H9 (cell line): Measurements from ENCODE around the gene GALNT4. TPM values are rescaled to one million over a fixed set of nuclear protein-coding genes. Genes with fewer than 3 reads are reported as not detected.

Experiments
- DNase-seq: peaks from one replicate; pipeline ENCODE4 v3.0.0-alpha.2; 2017
- H2AFZ ChIP-seq: one replicate; pipeline ENCODE4 v1.6.1; 2013; ENCODE audit warnings: mild to moderate bottlenecking, low read length, control low read depth, moderate library complexity
- H2AK5ac ChIP-seq: 2 replicates; pipeline ENCODE4 v1.6.1; 2013; ENCODE audit warnings: low read length, control low read depth, mixed read lengths; ENCODE audit not compliant: insufficient read length
- H2BK120ac ChIP-seq: one replicate; pipeline ENCODE4 v1.6.1; 2013; ENCODE audit warnings: low read depth, mild to moderate bottlenecking, low read length, control low read depth, inconsistent platforms; ENCODE audit not compliant: poor library complexity, severe bottlenecking
- H2BK12ac ChIP-seq: 2 replicates; pipeline ENCODE4 v1.6.1; 2013; ENCODE audit warnings: low read length, control low read depth, mixed read lengths, low read depth; ENCODE audit not compliant: insufficient read length
- H2BK15ac ChIP-seq: 2 replicates; pipeline ENCODE4 v1.6.1; 2013; ENCODE audit warnings: low read depth, low read length, control low read depth
- H2BK20ac ChIP-seq: one replicate; pipeline ENCODE4 v1.6.1; 2013; ENCODE audit warnings: low read depth, mild to moderate bottlenecking, low read length, control low read depth, inconsistent platforms; ENCODE audit not compliant: poor library complexity, severe bottlenecking
- H2BK5ac ChIP-seq: 2 replicates; pipeline ENCODE4 v1.6.1; 2013; ENCODE audit warnings: low read length, control low read depth, mixed read lengths; ENCODE audit not compliant: insufficient read length
- H3K14ac ChIP-seq: 2 replicates; pipeline ENCODE4 v1.6.1; 2013; ENCODE audit warnings: low read length, control low read depth; ENCODE audit not compliant: insufficient read depth
- H3K18ac ChIP-seq: 2 replicates; pipeline ENCODE4 v1.6.1; 2013; ENCODE audit warnings: low read depth, mild to moderate bottlenecking, mixed read lengths, low read length, control low read depth; ENCODE audit not compliant: insufficient read length
- H3K23ac ChIP-seq: 2 replicates; pipeline ENCODE4 v1.6.1; 2013; ENCODE audit warnings: low read length, control low read depth, mixed read lengths, low read depth; ENCODE audit not compliant: insufficient read length
- H3K23me2 ChIP-seq: 2 replicates; pipeline ENCODE4 v1.6.1; 2013; ENCODE audit warnings: low read depth, mild to moderate bottlenecking, mixed read lengths, low read length, control low read depth; ENCODE audit not compliant: insufficient read length, poor library complexity, severe bottlenecking
- H3K27ac ChIP-seq: 2 replicates; pipeline ENCODE4 v1.5.1; 2013; ENCODE audit warnings: low read length, control low read depth, mixed read lengths, low read depth; ENCODE audit not compliant: insufficient read length
- H3K27me3 ChIP-seq: 2 replicates; pipeline ENCODE4 v1.6.1; 2013; ENCODE audit warnings: low read length, control low read depth, inconsistent platforms; ENCODE audit not compliant: insufficient read depth
- H3K4ac ChIP-seq: 2 replicates; pipeline ENCODE4 v1.6.1; 2013; ENCODE audit warnings: low read depth, mild to moderate bottlenecking, control low read depth, inconsistent platforms, low read length, moderate library complexity
- H3K4me1 ChIP-seq: 2 replicates; pipeline ENCODE4 v1.6.1; 2013; ENCODE audit warnings: low read length, control low read depth, inconsistent platforms; ENCODE audit not compliant: insufficient read depth
- H3K4me2 ChIP-seq: 2 replicates; pipeline ENCODE4 v1.6.1; 2013; ENCODE audit warnings: low read length, control low read depth, mixed read lengths; ENCODE audit not compliant: insufficient read length, insufficient read depth
- H3K56ac ChIP-seq: 2 replicates; pipeline ENCODE4 v1.6.1; 2013; ENCODE audit warnings: low read depth, mild to moderate bottlenecking, mixed read lengths, low read length, control low read depth; ENCODE audit not compliant: insufficient read length
- H3K79me1 ChIP-seq: 2 replicates; pipeline ENCODE4 v1.6.1; 2013; ENCODE audit warnings: low read depth, mild to moderate bottlenecking, moderate library complexity, low read length, control low read depth, inconsistent platforms; ENCODE audit not compliant: insufficient read depth, poor library complexity, severe bottlenecking
- H3K79me2 ChIP-seq: 2 replicates; pipeline ENCODE4 v1.6.1; 2013; ENCODE audit warnings: low read length, control low read depth, inconsistent platforms; ENCODE audit not compliant: insufficient read depth
- H3K9ac ChIP-seq: 2 replicates; pipeline ENCODE4 v1.6.1; 2013; ENCODE audit warnings: low read length, control low read depth, mixed read lengths; ENCODE audit not compliant: insufficient read length; ENCODE audit errors: extremely low read depth
- H3K9me3 ChIP-seq: one replicate; pipeline ENCODE4 v1.6.1; 2013; ENCODE audit warnings: low read depth, low read length, inconsistent platforms; ENCODE audit not compliant: control insufficient read depth
- H3T11ph ChIP-seq: one replicate; pipeline ENCODE4 v1.6.1; 2013; ENCODE audit warnings: mild to moderate bottlenecking, low read length, control low read depth, inconsistent platforms
- H4K20me1 ChIP-seq: one replicate; pipeline ENCODE4 v1.6.1; 2013; ENCODE audit not compliant: control insufficient read depth, insufficient read length, insufficient read depth
- H4K5ac ChIP-seq: 2 replicates; pipeline ENCODE4 v1.6.1; 2013; ENCODE audit warnings: low read depth, mild to moderate bottlenecking, mixed read lengths, low read length, control low read depth; ENCODE audit not compliant: insufficient read length
- H4K8ac ChIP-seq: replicated peaks from 2 replicates; pipeline ENCODE4 v1.6.1; 2013; ENCODE audit warnings: low read length, control low read depth, mixed read lengths, low read depth; ENCODE audit not compliant: insufficient read length
- H4K91ac ChIP-seq: 2 replicates; pipeline ENCODE4 v1.6.1; 2013; ENCODE audit warnings: low read depth, mild to moderate bottlenecking, moderate library complexity, mixed read lengths, low read length, control low read depth; ENCODE audit not compliant: insufficient read length
- H3K27ac Mint-ChIP-seq, 3 experiments: 2 replicates in 2 of 3; 3 replicates in 1 of 3; pipeline ENCODE4 v1.8.0; 2020 to 2021; ENCODE audit warnings: mixed read lengths in 3 of 3, mild to moderate bottlenecking in 1 of 3, moderate library complexity in 1 of 3
- H3K27me3 Mint-ChIP-seq: 2 replicates; pipeline ENCODE4 v1.8.0; 2021; ENCODE audit warnings: low read depth, mild to moderate bottlenecking, moderate library complexity, mixed read lengths
- H3K36me3 Mint-ChIP-seq, 3 experiments: 2 replicates in 2 of 3; 3 replicates in 1 of 3; pipeline ENCODE4 v1.8.0; 2020 to 2021; ENCODE audit warnings: low read depth in 3 of 3, mixed read lengths in 3 of 3; ENCODE audit not compliant: insufficient read depth in 1 of 3
- H3K4me1 Mint-ChIP-seq, 2 experiments: 2 replicates each; pipeline ENCODE4 v1.8.0; 2020; ENCODE audit warnings: mixed read lengths in 2 of 2
- H3K4me3 Mint-ChIP-seq, 2 experiments: 2 replicates in 1 of 2; 3 replicates in 1 of 2; pipeline ENCODE4 v1.8.0; 2020 to 2021; ENCODE audit warnings: mild to moderate bottlenecking in 2 of 2, mixed read lengths in 2 of 2, moderate library complexity in 1 of 2
- H3K9me3 Mint-ChIP-seq, 2 experiments: 2 replicates in 1 of 2; 3 replicates in 1 of 2; pipeline ENCODE4 v1.8.0; 2020; ENCODE audit warnings: mild to moderate bottlenecking in 2 of 2, mixed read lengths in 2 of 2, moderate library complexity in 1 of 2
- WGBS: extraction: QIAGEN DNeasy Blood & Tissue Kit; methylation state at CpG from one replicate; pipeline ENCODE4 v1.1.7; 2013; ENCODE audit warnings: missing lambda C conversion rate, low lambda C conversion rate, mixed read lengths; ENCODE audit not compliant: insufficient read length; ENCODE audit errors: extremely low coverage; 5-methylcytosine and 5-hydroxymethylcytosine counted together
- total RNA-seq: library from RNA; stranded (reverse); gene quantifications from 2 replicates; pipeline ENCODE4 v1.2.1, GENCODE V29; 2021
- TF ChIP-seq, protein P1 (sequence below): fragments of 200-600 bp; sonication (generic); conservative IDR thresholded peaks from 3 replicates; pipeline ENCODE4 v1.8.0; 2021; ENCODE audit warnings: antibody characterized with exemption, mild to moderate bottlenecking

Gene GALNT4
- total RNA-seq, 1 experiment from 2014 or later = 3.1 TPM

DNA sequence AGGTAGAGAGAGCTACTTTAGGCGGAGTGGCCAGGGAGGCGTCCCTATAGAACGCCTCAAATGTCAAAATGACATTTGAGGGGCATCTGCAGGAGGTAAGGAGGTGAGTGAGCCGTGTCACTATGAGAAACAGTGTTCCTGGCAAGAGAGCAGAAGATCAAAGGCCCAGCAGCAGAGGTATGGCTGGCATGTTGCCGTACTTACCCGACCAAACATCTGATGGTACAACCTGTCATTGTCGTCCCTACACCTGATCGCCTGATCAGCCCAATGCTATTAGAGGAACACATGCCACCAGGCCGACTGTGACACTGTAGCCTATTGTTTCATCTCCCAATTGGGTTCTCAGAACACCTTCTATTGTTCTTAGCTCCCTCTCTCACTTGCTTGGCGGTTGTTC, 35.2 kb upstream of the GALNT4 start:
- H2BK20ac ChIP-seq = no peak overlapping the region
- H3T11ph ChIP-seq = no peak overlapping the region
- H2AK5ac ChIP-seq = no peak overlapping the region
- no peaks in the 10 kb centered on the region for H3K36me3 Mint-ChIP-seq
- no peaks in the 10 kb centered on the region for H3K4me1 Mint-ChIP-seq
- no peak overlapping the region for H3K14ac ChIP-seq
- no peaks in the 10 kb centered on the region for H3K9me3 Mint-ChIP-seq
- H4K5ac ChIP-seq = no peak overlapping the region
- H4K20me1 ChIP-seq = no peaks in the 10 kb centered on the region
- no peak overlapping the region for H3K18ac ChIP-seq
- no peak overlapping the region for H2AFZ ChIP-seq
- no peak for DNase-seq
- no peak overlapping the region for H2BK5ac ChIP-seq
- no peak overlapping the region for H3K9ac ChIP-seq
- H3K4me3 Mint-ChIP-seq = no peak overlapping the region
- H3K4me2 ChIP-seq = no peak overlapping the region
- no peak overlapping the region for H3K23ac ChIP-seq
- no peaks in the 10 kb centered on the region for H3K9me3 ChIP-seq
- H2BK15ac ChIP-seq = no peak overlapping the region
- H2BK120ac ChIP-seq = no peak overlapping the region
- WGBS = no CpG with 5 or more reads among the region's 10 CpGs
- no peak overlapping the region; a peak in 1 of 7 replicates for H3K27ac Mint-ChIP-seq
- no peaks in the 10 kb centered on the region for H3K79me2 ChIP-seq
- no peak overlapping the region for H3K27ac ChIP-seq
- H3K27me3 ChIP-seq = no peaks in the 10 kb centered on the region; the same call in 1 of the 2 replicates
- no peak overlapping the region for H3K4ac ChIP-seq
- no peaks in the 10 kb centered on the region for H3K79me1 ChIP-seq
- no peak overlapping the region for H2BK12ac ChIP-seq
- TF ChIP-seq, protein P1, sequence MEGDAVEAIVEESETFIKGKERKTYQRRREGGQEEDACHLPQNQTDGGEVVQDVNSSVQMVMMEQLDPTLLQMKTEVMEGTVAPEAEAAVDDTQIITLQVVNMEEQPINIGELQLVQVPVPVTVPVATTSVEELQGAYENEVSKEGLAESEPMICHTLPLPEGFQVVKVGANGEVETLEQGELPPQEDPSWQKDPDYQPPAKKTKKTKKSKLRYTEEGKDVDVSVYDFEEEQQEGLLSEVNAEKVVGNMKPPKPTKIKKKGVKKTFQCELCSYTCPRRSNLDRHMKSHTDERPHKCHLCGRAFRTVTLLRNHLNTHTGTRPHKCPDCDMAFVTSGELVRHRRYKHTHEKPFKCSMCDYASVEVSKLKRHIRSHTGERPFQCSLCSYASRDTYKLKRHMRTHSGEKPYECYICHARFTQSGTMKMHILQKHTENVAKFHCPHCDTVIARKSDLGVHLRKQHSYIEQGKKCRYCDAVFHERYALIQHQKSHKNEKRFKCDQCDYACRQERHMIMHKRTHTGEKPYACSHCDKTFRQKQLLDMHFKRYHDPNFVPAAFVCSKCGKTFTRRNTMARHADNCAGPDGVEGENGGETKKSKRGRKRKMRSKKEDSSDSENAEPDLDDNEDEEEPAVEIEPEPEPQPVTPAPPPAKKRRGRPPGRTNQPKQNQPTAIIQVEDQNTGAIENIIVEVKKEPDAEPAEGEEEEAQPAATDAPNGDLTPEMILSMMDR = no peak
- H3K4me1 ChIP-seq = no peaks in the 10 kb centered on the region
- H4K91ac ChIP-seq = no peak overlapping the region
- H3K56ac ChIP-seq = no peak overlapping the region
- no peaks in the 10 kb centered on the region for H3K23me2 ChIP-seq
- H3K27me3 Mint-ChIP-seq = no peaks in the 10 kb centered on the region
- H4K8ac ChIP-seq = no peak overlapping the region
